HCT116 (cell line): ENCODE data around the gene MED13L. TPM values are rescaled to one million over a fixed set of nuclear protein-coding genes. Genes with fewer than 3 reads are reported as not detected.

Experiments used
- ATAC-seq: fragments of 200-7000 bp; cut with Tn5 transposase; 2 replicates; pipeline ENCODE4 v1.9.1; 2020; ENCODE audit warnings: mild to moderate bottlenecking, moderate library complexity
- BruUV-seq: library from RNA; stranded (reverse); fragments of 400-500 nt; replicated peaks from 2 replicates; lab custom pipeline; 2021; lab: Mats Ljungman, UMichigan
- CTCF ChIA-PET: fragments of 300-600 bp; sonication (Branson Sonifier 250); formaldehyde crosslinking; loops from one replicate; lab custom pipeline; 2021; ENCODE audit warnings: antibody characterized with exemption; lab: Charles Lee
- POLR2A ChIA-PET: fragments of 300-600, 350-600 bp; sonication (Branson Sonifier 250); formaldehyde crosslinking; loops from one replicate; lab custom pipeline; 2021; ENCODE audit warnings: antibody characterized with exemption; lab: Charles Lee
- RAD21 ChIA-PET, 2 experiments: fragments of 300-600 bp; sonication (Branson Sonifier 250); formaldehyde crosslinking; loops; one replicate each; lab custom pipeline; 2023; ENCODE audit warnings: low total read pairs in 2 of 2; ENCODE audit not compliant: uncharacterized antibody in 2 of 2, unreplicated experiment in 2 of 2, low non-redundant PET in 1 of 2; lab: Charles Lee
- DNase-seq: peaks from one replicate; pipeline ENCODE4 v3.0.0-alpha.2; 2010; ENCODE audit warnings: low read depth, low spot score
- H2AFZ ChIP-seq: fragments of 200-600 bp; shearing (Covaris generic), sonication (generic); 2 replicates; pipeline ENCODE4 v1.6.1; 2017; ENCODE audit warnings: low read depth, mixed run types, mixed read lengths, antibody characterized with exemption, low read length; ENCODE audit not compliant: poor library complexity, severe bottlenecking
- H3K27ac ChIP-seq: 2 replicates; pipeline ENCODE4 v1.5.1; 2012; ENCODE audit warnings: low read depth, low read length
- H3K27me3 ChIP-seq: fragments of 200-600 bp; sonication (generic); 2 replicates; pipeline ENCODE4 v1.6.1; 2016; ENCODE audit warnings: mixed run types, low read length, mixed read lengths; ENCODE audit not compliant: insufficient read depth
- H3K36me3 ChIP-seq, 2 experiments: fragments of 200-500 bp in 1 of 2; fragments of 200-600 bp in 1 of 2; sonication (Bioruptor generic) in 1 of 2; sonication (generic) in 1 of 2; 2 replicates each; pipeline versions ENCODE4 v1.5.1 to v1.6.1; 2014 to 2016; ENCODE audit warnings: low read length in 2 of 2, inconsistent platforms in 1 of 2, mixed read lengths in 1 of 2, mixed run types in 1 of 2; ENCODE audit not compliant: insufficient read depth in 2 of 2, control insufficient read depth in 1 of 2
- H3K4me1 ChIP-seq, 2 experiments: fragments of 200-600 bp in 1 of 2; sonication (generic) in 1 of 2; 2 replicates each; pipeline versions ENCODE4 v1.5.1 to v1.6.1; 2012 to 2017; ENCODE audit warnings: low read length in 2 of 2, inconsistent platforms in 1 of 2, mild to moderate bottlenecking in 1 of 2, mixed read lengths in 1 of 2, mixed run types in 1 of 2, moderate library complexity in 1 of 2; ENCODE audit not compliant: insufficient read depth in 2 of 2, control insufficient read depth in 1 of 2
- H3K4me2 ChIP-seq: fragments of 200-600 bp; sonication (generic); 2 replicates; pipeline ENCODE4 v1.6.1; 2017; ENCODE audit warnings: mixed run types, low read length, mixed read lengths
- H3K4me3 ChIP-seq, 2 experiments: fragments of 200-600 bp in 1 of 2; sonication (generic) in 1 of 2; replicated peaks in 1 of 2; 2 replicates each; pipeline ENCODE4 v1.5.1; 2011 to 2016; ENCODE audit warnings: low read length in 2 of 2, control low read depth in 1 of 2, low read depth in 1 of 2, mild to moderate bottlenecking in 1 of 2, mixed read lengths in 1 of 2, mixed run types in 1 of 2
- H3K79me2 ChIP-seq: fragments of 200-600 bp; sonication (generic); 2 replicates; pipeline ENCODE4 v1.6.1; 2017; ENCODE audit warnings: mild to moderate bottlenecking, mixed run types, low read length, moderate library complexity, mixed read lengths; ENCODE audit not compliant: insufficient read depth
- H3K9ac ChIP-seq: fragments of 200-600 bp; sonication (generic); 2 replicates; pipeline ENCODE4 v1.6.1; 2016; ENCODE audit warnings: low read length, mixed read lengths
- H3K9me2 ChIP-seq: fragments of 200-600 bp; sonication (generic), shearing (Covaris generic); 2 replicates; pipeline ENCODE4 v1.6.1; 2017; ENCODE audit warnings: mixed run types, mild to moderate bottlenecking, moderate library complexity; ENCODE audit not compliant: insufficient read depth
- H3K9me3 ChIP-seq, 2 experiments: fragments of 200-500 bp in 1 of 2; fragments of 200-600 bp in 1 of 2; sonication (Bioruptor generic) in 1 of 2; sonication (generic) in 1 of 2; 2 replicates each; pipeline ENCODE4 v1.6.1; 2014 to 2017; ENCODE audit warnings: low read length in 2 of 2, mixed read lengths in 2 of 2, inconsistent platforms in 1 of 2, low read depth in 1 of 2, mild to moderate bottlenecking in 1 of 2, mixed run types in 1 of 2, moderate library complexity in 1 of 2; ENCODE audit not compliant: control insufficient read depth in 1 of 2, insufficient read depth in 1 of 2
- H4K20me1 ChIP-seq: fragments of 200-600 bp; sonication (generic), shearing (Covaris generic); 2 replicates; pipeline ENCODE4 v1.6.1; 2017; ENCODE audit warnings: mixed run types, mild to moderate bottlenecking, moderate library complexity; ENCODE audit not compliant: insufficient read depth
- CBX3 ChIP-seq: IDR thresholded peaks from 2 replicates; pipeline ENCODE4 v1.6.1; 2012; ENCODE audit warnings: low read depth
- CEBPB ChIP-seq: IDR thresholded peaks from 2 replicates; pipeline ENCODE4 v1.6.1; 2012; ENCODE audit warnings: low read depth
- EGR1 ChIP-seq: IDR thresholded peaks from 2 replicates; pipeline ENCODE4 v1.6.1; 2012; ENCODE audit warnings: low read depth
- EZH2 ChIP-seq: fragments of 200-600 bp; sonication (generic); IDR thresholded peaks from 2 replicates; pipeline ENCODE4 v1.6.1; 2017; ENCODE audit warnings: antibody characterized with exemption, mixed run types
- POLR2A ChIP-seq: IDR thresholded peaks from 2 replicates; pipeline ENCODE4 v1.7.0; 2011; ENCODE audit warnings: borderline replicate concordance; ENCODE audit not compliant: insufficient read depth, insufficient read length; ENCODE audit errors: extremely low read depth
- SIN3A ChIP-seq: IDR thresholded peaks from 2 replicates; pipeline ENCODE4 v1.6.1; 2012; ENCODE audit warnings: low read depth
- SRF ChIP-seq: IDR thresholded peaks from 2 replicates; pipeline ENCODE4 v1.6.1; 2012; ENCODE audit warnings: low read depth
- TCF7L2 ChIP-seq: IDR thresholded peaks from 2 replicates; pipeline ENCODE4 v1.7.0; 2011; ENCODE audit warnings: borderline replicate concordance, inconsistent platforms; ENCODE audit not compliant: insufficient read depth, insufficient read length; ENCODE audit errors: extremely low read depth
- YY1 ChIP-seq: IDR thresholded peaks from 2 replicates; pipeline ENCODE4 v1.6.1; 2011; ENCODE audit warnings: low read length, low read depth, moderate library complexity, mild to moderate bottlenecking; ENCODE audit not compliant: insufficient replicate concordance; ENCODE audit errors: extremely low read depth
- ZFX ChIP-seq: fragments of 450-650 bp; IDR thresholded peaks from 2 replicates; pipeline ENCODE4 v1.6.1; 2017
- ZNF274 ChIP-seq: fragments of 200-500 bp; sonication (Bioruptor generic); IDR thresholded peaks from 2 replicates; pipeline ENCODE4 v1.6.1; 2014; ENCODE audit warnings: mild to moderate bottlenecking, low read depth, low read length, inconsistent platforms
- intact Hi-C: fragments of 100-400 bp; cut with micrococcal nuclease; formaldehyde crosslinking; loops from 2 replicates; pipeline ENCODE4 v1.10.0; 2022
- total RNA-seq: library from RNA; stranded (reverse); gene quantifications from one replicate; pipeline ENCODE4 v1.2.1, GENCODE V29; 2021; ENCODE audit not compliant: unreplicated experiment
- TF ChIP-seq, protein P1 (sequence below), 3 experiments: fragments of 200-600 bp in 1 of 3; sonication (generic) in 1 of 3; IDR thresholded peaks in 2 of 3; conservative IDR thresholded peaks in 1 of 3; 2 replicates each; pipeline ENCODE4 v1.5.1; 2012 to 2017; ENCODE audit warnings: low read depth in 2 of 3, low read length in 2 of 3, antibody characterized with exemption in 1 of 3, borderline replicate concordance in 1 of 3, control low read depth in 1 of 3, mild to moderate bottlenecking in 1 of 3, mixed read lengths in 1 of 3, mixed run types in 1 of 3, moderate library complexity in 1 of 3; ENCODE audit not compliant: insufficient read depth in 1 of 3
- TF ChIP-seq, protein P2 (sequence below): IDR thresholded peaks from 2 replicates; pipeline ENCODE4 v1.6.1; 2011; ENCODE audit warnings: mild to moderate bottlenecking, low read length, moderate library complexity; ENCODE audit not compliant: insufficient replicate concordance; ENCODE audit errors: extremely low read depth

MED13L gene
- total RNA-seq, 1 experiment from 2014 or later: 176 TPM

GRCh38 chr12:116011217-116011616 is 266.3 kb downstream of the MED13L start:
- Histone ChIP-seq H3K9me2 (no peaks in the 10 kb centered on the region), H3K4me3 (no peak overlapping the region), H3K9me3 (no peaks in the 10 kb centered on the region), H3K4me1 (no peaks in the 10 kb centered on the region), H3K36me3 (peaks cover 58 to 62% of the 10 kb centered on the region in 2 experiments), H3K79me2 (peaks cover 88% of the 10 kb centered on the region; the same call in 1 of the 2 replicates), H4K20me1 (peaks cover 9% of the 10 kb centered on the region; the same call in 1 of the 2 replicates), H3K27ac (no peak overlapping the region), H3K9ac (no peak overlapping the region), H3K4me2 (no peak overlapping the region), H3K27me3 (no peaks in the 10 kb centered on the region), H2AFZ (no peak overlapping the region)
- RAD21 ChIA-PET: no interaction called here
- BruUV-seq: no TSS peak
- TF ChIP-seq SIN3A (no peak), POLR2A (no peak), CEBPB (no peak), ZNF274 (no peak), ZFX (no peak), SRF (no peak), YY1 (no peak), TCF7L2 (no peak), EZH2 (no peak), EGR1 (no peak), CBX3 (no peak)
- TF ChIP-seq, protein P1, sequence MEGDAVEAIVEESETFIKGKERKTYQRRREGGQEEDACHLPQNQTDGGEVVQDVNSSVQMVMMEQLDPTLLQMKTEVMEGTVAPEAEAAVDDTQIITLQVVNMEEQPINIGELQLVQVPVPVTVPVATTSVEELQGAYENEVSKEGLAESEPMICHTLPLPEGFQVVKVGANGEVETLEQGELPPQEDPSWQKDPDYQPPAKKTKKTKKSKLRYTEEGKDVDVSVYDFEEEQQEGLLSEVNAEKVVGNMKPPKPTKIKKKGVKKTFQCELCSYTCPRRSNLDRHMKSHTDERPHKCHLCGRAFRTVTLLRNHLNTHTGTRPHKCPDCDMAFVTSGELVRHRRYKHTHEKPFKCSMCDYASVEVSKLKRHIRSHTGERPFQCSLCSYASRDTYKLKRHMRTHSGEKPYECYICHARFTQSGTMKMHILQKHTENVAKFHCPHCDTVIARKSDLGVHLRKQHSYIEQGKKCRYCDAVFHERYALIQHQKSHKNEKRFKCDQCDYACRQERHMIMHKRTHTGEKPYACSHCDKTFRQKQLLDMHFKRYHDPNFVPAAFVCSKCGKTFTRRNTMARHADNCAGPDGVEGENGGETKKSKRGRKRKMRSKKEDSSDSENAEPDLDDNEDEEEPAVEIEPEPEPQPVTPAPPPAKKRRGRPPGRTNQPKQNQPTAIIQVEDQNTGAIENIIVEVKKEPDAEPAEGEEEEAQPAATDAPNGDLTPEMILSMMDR (IDR thresholded peaks at IDR 0.05 in 2 of 3, conservative IDR thresholded peaks at IDR 0.05 in 1 of 3; ENCODE audit: borderline replicate concordance in 1 of 3, insufficient read depth in 1 of 3, low read depth in 2 of 3, low read length in 2 of 3): no peak
- TF ChIP-seq, protein P2, sequence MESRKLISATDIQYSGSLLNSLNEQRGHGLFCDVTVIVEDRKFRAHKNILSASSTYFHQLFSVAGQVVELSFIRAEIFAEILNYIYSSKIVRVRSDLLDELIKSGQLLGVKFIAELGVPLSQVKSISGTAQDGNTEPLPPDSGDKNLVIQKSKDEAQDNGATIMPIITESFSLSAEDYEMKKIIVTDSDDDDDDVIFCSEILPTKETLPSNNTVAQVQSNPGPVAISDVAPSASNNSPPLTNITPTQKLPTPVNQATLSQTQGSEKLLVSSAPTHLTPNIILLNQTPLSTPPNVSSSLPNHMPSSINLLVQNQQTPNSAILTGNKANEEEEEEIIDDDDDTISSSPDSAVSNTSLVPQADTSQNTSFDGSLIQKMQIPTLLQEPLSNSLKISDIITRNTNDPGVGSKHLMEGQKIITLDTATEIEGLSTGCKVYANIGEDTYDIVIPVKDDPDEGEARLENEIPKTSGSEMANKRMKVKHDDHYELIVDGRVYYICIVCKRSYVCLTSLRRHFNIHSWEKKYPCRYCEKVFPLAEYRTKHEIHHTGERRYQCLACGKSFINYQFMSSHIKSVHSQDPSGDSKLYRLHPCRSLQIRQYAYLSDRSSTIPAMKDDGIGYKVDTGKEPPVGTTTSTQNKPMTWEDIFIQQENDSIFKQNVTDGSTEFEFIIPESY: no peak
- ATAC-seq: no peak
- intact Hi-C loops: no loop called here
- no peak for DNase-seq
- POLR2A ChIA-PET: no interaction called here
- CTCF ChIA-PET: no interaction called here
